Activated CD4-positive, CD25-positive, alpha-beta regulatory T cell treated with anti-CD3 and anti-CD28 coated beads, Interleukin-2, amount 50 U/mL, for 72 hours (primary cell): ENCODE measurements around the gene IQCH.
"Not testable (repeated sequence)": the region's sequence is repeated elsewhere in the genome, so short reads cannot be mapped to it uniquely, and the experiment has no call there.

ENCODE experiments used
- DNase-seq: peaks from one replicate; pipeline ENCODE4 v3.0.0; 2021

IQCH gene

DNA sequence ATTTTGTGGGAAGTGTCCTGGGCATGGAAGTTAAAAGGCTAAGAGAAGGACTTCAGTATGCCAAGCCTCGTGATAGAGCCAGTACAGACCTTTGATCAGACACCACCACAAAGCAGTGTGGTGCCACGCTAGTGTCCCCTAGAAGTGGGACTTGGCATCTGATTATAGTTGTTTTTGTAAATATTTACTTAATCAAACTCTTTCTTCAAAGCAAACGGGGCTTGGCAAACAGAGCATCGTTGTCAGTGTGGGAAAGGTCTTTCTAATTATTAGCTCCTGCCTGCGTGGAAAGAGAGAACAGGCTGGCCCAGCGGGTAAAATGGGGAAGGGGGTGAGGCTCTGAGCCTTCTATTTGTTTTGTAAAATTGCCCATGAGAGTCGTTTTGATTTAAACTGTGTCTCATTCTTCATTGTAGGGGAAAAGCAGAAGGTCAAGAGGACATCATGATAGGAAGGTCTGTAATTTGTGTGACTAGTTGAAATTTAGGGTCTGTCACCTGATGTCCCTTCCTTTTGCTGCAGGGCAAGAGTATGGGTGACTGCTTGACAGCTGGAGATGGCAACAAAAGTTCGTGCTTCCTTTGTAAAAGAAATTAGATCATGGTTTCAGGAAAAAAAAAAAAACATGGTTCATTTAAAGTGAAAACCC lies 105.0 kb downstream of the IQCH start:
- no peak for DNase-seq

DNA sequence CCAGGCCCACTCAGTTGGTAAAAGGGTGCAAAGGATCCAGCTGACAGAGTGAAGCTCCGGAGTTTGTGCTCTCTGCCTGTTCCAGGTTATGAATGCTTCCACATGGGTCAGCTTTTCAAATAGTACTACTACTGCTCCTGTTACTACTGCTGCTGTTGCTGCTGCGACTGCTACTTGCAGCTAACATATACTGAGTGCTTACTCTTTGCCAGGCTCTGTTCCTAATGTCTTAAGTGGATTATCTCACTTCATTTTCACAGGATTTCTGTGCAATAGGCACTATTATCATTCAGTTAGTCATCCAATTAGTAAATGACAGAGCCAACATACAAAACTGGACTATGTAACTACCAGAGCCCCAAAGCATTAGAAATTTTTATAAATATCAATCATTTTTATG lies 106.5 kb downstream of the IQCH start:
- no peak for DNase-seq

DNA sequence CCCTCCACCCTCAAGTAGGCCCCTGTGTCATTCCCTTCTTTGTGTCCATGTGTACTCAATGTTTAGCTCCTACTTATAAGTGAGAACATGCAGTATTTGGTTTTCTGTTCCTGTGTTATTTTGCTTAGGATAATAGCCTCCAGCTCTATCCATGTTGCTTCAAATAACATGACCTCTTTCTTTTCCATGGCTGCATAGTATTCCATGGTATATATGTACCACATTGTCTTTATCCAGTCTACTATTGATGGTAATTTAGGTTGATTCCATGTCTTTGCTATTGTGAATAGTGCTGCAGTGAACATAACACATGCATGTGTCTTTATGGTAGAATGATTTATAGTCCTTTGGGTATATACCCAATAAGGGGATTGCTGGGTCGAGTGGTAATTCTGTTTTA lies 109.1 kb downstream of the IQCH start:
- DNase-seq, result not testable (repeated sequence)

DNA sequence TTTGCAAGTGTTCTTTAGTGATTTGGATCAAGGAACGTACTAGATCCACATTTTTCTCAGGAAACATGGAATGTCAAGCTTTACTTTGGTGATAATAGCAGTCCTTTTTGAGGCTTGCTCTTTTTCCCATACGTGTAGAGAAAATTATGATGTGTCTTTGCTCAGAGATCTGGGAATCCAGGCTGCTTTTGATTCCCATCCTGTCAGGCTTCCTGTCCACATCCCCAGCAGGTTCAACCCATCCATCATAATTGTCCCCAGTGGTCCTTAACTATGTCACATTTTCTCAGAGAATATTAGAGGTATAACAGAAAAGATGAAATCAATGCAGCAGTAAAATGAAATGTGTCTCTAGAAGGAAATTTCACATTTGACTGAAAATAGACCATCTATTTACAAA lies 111.4 kb downstream of the IQCH start:
- no peak for DNase-seq

- no peak for DNase-seq
Observed at GRCh38 chr15:67366904-67367303, 112.3 kb downstream of the IQCH start.

DNA sequence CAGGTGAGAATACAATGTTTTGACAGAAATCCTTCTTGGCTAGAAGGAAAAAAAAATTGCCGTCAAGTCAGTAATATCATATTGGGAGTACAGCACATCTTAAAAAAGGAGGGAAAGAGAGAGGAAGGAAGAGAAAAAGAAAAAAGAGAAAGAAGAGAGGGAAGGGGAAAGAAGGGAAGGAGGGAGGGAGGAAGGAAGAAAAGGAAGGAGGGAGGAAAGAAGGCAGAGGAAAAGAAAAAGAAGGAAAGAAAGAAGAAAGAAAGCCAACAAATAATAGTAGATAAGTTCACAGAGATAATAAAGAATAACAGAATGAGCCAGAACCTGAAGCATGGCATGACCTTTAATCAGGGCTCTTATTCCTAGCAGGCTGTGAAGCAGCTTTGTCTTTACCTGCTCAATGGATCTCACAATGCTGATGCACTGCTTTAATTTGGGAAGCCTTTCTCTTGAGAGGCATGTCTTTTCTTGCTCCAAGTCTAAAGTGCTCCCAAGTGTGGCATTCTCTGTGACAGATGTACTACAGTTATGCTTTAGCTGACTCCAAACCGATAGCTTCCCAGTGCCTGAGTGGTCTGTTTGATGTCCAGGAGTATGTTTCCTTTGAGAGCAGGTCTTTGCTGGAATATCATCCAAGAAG lies 114.9 kb downstream of the IQCH start:
- DNase-seq, result no peak

GRCh38 chr15:67370206-67370954 lies 115.8 kb downstream of the IQCH start:
- DNase-seq, result no peak

- no peak for DNase-seq
Observed at GRCh38 chr15:67372543-67372942, 118.0 kb downstream of the IQCH start.

DNA sequence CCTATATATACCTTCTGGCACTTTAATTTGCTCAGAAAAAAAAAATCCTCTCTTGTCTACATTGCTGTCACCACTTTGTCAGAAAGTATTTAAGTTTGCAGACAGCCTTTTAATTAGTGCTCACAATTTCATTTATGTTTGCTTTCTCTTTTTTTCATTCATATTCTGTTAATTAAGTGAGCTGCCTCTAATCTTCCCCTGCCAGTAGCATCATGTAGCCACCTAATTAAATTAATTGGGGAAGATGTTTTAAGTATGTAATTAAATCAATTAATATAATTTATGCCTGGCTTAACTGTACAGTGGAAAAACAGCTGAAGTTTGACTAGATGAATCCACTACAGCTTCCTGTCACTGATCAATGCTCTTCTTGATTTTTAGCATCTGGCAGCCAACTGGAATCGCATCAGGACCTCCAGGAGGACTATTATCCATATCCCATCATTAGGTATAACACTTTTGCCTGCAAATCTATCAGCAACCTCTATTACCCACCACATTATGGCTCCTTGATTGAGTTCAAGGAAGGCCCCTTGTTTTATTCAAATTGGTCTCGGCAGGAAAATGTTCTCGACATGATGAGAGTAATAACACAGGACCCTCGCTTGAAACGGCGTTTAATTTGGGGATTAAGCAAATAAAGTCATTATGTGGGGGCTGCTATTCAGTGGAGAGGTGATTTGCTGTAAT lies 118.5 kb downstream of the IQCH start:
- DNase-seq, result no peak

GRCh38 chr15:67373971-67374370 lies 119.4 kb downstream of the IQCH start:
- DNase-seq, result no peak

GRCh38 chr15:67379530-67379929 lies 124.9 kb downstream of the IQCH start:
- no peak for DNase-seq

DNA sequence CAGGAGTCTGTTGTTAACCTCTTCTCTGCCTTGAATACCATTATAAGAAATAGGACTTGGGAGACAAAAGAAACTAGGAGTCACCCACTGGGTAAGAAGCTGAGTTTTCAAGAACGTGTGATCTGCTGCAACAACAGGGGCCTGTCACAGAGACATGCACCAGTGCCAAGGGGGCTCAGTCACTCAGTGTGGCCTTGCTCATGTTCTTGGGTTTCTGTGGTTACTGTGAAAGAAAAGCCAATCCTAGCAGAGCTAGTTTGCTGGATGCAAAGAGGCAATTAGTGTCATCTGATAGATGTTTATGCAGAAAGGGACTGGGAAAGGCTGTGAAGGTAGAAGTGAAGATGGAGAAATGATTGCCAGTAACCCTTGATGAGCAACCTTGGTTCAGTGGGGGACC lies 126.3 kb downstream of the IQCH start:
- no peak for DNase-seq

GRCh38 chr15:67381416-67382045 lies 126.9 kb downstream of the IQCH start:
- DNase-seq, result no peak

DNA sequence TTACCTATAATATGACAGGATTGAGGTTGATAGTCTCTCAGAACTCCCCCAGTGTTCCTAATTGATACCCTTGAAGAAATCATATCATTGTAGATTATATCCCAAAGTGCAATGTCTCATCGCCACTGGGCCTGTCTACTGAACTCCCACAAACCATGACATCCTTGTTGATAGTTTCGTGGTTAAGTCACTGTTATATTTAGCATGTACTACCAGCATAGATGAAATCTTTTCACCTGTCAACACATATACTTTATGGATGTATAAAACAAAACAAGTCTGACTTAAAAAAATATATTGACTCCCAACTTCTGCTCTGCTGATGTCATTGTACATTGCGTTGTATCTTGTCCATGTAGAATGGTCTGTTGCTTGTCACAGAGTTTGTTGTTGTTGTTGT lies 128.1 kb downstream of the IQCH start:
- no peak for DNase-seq

GRCh38 chr15:67383899-67384298 lies 129.3 kb downstream of the IQCH start:
- DNase-seq, result no peak

GRCh38 chr15:67384761-67385160 lies 130.2 kb downstream of the IQCH start:
- no peak for DNase-seq

- no peak for DNase-seq
Observed at GRCh38 chr15:67385971-67386370, 131.4 kb downstream of the IQCH start.

DNA sequence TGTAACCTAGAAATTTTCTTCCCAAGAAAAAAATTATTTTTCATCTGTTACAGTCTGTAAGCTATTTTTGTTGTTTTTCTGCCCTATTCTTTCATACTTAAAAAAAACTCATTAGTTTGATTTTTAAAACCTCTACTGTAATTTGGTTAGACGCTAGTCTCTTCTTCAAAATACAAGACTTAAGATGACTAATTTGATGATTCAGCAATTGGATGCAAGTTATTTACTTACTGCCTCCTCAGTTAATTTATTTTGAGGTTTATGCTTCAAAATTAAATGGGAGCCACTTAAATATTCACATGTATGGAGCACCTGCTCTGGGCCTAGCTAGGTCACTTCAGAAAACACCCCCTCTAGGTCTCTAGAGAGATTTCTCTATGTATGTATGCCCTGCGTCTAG lies 132.4 kb downstream of the IQCH start:
- no peak for DNase-seq

- DNase-seq, result no peak
Observed at GRCh38 chr15:67389975-67390374, 135.4 kb downstream of the IQCH start.

GRCh38 chr15:67394873-67395639 lies 140.5 kb downstream of the IQCH start:
- no peak for DNase-seq

DNA sequence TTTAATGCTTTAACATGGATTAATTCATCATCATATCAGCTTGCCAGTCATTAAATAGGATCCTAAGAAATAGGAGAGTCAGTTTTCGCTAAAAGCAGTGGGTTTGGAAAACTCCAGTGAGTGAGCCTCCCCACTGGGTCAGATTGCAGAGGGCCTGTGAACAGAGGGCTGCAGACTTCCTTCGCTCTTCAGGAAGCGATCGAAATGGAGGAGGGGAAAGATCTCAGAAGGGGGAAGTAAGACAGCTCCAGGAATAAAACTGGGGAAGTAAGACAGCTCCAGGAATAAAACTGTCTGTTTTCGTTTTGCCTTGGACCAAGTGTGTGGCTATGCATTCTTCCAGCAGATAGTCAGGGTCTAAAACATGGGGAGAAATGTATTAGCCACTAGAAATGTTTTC lies 141.5 kb downstream of the IQCH start:
- DNase-seq, result no peak

DNA sequence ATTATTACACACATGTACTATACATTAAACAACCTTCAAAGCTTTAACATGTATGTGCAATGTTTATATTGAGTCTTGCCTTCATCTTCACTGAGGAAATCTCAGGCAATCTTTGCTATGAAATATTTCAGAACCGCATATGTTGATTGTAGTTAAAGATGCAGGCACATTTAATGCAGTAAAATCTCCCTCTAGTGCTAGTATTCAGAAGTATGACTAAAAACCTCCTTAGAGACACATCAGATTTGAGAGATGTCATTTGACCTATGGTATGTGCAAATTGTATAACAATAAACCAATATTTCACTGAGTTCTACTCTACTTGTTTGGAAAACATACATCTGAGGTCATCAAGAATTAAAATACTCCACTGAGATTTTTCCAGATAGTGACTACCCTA lies 142.6 kb downstream of the IQCH start:
- no peak for DNase-seq
